ENCODE results near the gene MAGEA2.
"Not testable (repeated sequence)": the region's sequence is repeated elsewhere in the genome, so short reads cannot be mapped to it uniquely, and the experiment has no call there.

The MAGEA2 gene

GRCh38 chrX:152706500-152706899 lies 47.1 kb downstream of the MAGEA2 start:
- DNase-seq = not testable (repeated sequence)

GRCh38 chrX:152700390-152700789 lies 53.3 kb downstream of the MAGEA2 start:
- DNase-seq = not testable (repeated sequence)
